Measurements from ENCODE around the gene SYNE2.

Gene SYNE2

GRCh38 chr14:64184103-64184729 is 331.4 kb downstream of the SYNE2 start:
- Histone ChIP-seq H3K4me3 (ENCODE audit: low read length) (no peak overlapping the region), H4K20me1 (ENCODE audit: control insufficient read depth, insufficient read depth, low read depth, low read length) (no peaks in the 10 kb centered on the region), H3K9me2 (replicated peaks; ENCODE audit: control insufficient read depth, low read length) (no peaks in the 10 kb centered on the region), H3K27me3 (ENCODE audit: control insufficient read depth, low read length) (no peaks in the 10 kb centered on the region), H3K4me1 (ENCODE audit: control insufficient read depth, low read length) (no peaks in the 10 kb centered on the region), H3K27ac (ENCODE audit: low read depth, low read length) (no peak overlapping the region), H3K79me2 (ENCODE audit: control insufficient read depth, low read length) (peaks cover 3% of the 10 kb centered on the region; the same call in 1 of the 2 replicates), H3K9me3 (ENCODE audit: control insufficient read depth, insufficient read depth, low read length) (no peaks in the 10 kb centered on the region), H3F3A (ENCODE audit: control insufficient read depth, insufficient read depth) (peaks cover 8% of the 10 kb centered on the region; the same call in 1 of the 2 replicates), H3K36me3 (ENCODE audit: control insufficient read depth, low read length) (peaks cover 76% of the 10 kb centered on the region), H3K4me2 (ENCODE audit: low read length) (no peak overlapping the region)
- TF ChIP-seq EZH2phosphoT487 (IDR thresholded peaks at IDR 0.05; ENCODE audit: borderline replicate concordance, low read length) = no peak
- TF ChIP-seq, protein P1, sequence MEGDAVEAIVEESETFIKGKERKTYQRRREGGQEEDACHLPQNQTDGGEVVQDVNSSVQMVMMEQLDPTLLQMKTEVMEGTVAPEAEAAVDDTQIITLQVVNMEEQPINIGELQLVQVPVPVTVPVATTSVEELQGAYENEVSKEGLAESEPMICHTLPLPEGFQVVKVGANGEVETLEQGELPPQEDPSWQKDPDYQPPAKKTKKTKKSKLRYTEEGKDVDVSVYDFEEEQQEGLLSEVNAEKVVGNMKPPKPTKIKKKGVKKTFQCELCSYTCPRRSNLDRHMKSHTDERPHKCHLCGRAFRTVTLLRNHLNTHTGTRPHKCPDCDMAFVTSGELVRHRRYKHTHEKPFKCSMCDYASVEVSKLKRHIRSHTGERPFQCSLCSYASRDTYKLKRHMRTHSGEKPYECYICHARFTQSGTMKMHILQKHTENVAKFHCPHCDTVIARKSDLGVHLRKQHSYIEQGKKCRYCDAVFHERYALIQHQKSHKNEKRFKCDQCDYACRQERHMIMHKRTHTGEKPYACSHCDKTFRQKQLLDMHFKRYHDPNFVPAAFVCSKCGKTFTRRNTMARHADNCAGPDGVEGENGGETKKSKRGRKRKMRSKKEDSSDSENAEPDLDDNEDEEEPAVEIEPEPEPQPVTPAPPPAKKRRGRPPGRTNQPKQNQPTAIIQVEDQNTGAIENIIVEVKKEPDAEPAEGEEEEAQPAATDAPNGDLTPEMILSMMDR (IDR thresholded peaks at IDR 0.05; ENCODE audit: low read depth, low read length, poor library complexity, severe bottlenecking) = no peak

DNA sequence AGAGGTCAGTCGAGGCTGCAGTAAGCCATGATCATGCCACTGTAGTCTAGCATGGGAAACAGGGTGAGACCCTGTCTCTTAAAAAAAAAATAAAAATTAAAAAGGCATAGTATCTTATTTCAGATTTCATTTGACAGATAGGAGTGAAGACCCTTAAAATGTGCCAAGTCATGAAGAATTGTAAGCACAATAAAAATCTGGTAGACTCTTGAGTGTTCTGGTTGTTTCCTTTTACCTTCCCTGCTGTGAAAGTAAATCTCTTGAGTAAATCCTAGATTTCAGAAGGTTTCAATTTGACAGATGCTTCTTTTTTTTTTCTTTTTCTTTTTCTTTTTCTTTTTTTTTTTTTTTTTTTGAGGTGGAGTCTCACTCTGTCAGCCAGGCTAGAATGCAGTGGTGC is 332.4 kb downstream of the SYNE2 start:
- Histone ChIP-seq H3K9me3 (ENCODE audit: control insufficient read depth, insufficient read depth, low read length) (no peaks in the 10 kb centered on the region), H3K36me3 (ENCODE audit: control insufficient read depth, low read length) (peaks cover 76% of the 10 kb centered on the region), H3F3A (ENCODE audit: control insufficient read depth, insufficient read depth) (peaks cover 8% of the 10 kb centered on the region; the same call in 1 of the 2 replicates), H3K4me1 (ENCODE audit: control insufficient read depth, low read length) (no peaks in the 10 kb centered on the region), H3K9me2 (replicated peaks; ENCODE audit: control insufficient read depth, low read length) (no peaks in the 10 kb centered on the region), H3K27me3 (ENCODE audit: control insufficient read depth, low read length) (no peaks in the 10 kb centered on the region), H3K4me3 (ENCODE audit: low read length) (no peak overlapping the region), H3K4me2 (ENCODE audit: low read length) (no peak overlapping the region), H3K79me2 (ENCODE audit: control insufficient read depth, low read length) (peaks cover 3% of the 10 kb centered on the region; the same call in 1 of the 2 replicates), H3K27ac (ENCODE audit: low read depth, low read length) (no peak overlapping the region), H4K20me1 (ENCODE audit: control insufficient read depth, insufficient read depth, low read depth, low read length) (no peaks in the 10 kb centered on the region)
- TF ChIP-seq, protein P1 (IDR thresholded peaks at IDR 0.05; ENCODE audit: low read depth, low read length, poor library complexity, severe bottlenecking) = no peak
- TF ChIP-seq EZH2phosphoT487 (IDR thresholded peaks at IDR 0.05; ENCODE audit: borderline replicate concordance, low read length) = no peak

GRCh38 chr14:64186231-64187129 is 333.7 kb downstream of the SYNE2 start:
- H3F3A ChIP-seq (ENCODE audit: control insufficient read depth, insufficient read depth) = 0 out of 2 replicates have a peak, but pooled peaks cover 5% of the 10 kb centered on the region
- H3K9me2 ChIP-seq (replicated peaks; ENCODE audit: control insufficient read depth, low read length) = no peaks in the 10 kb centered on the region
- H3K79me2 ChIP-seq (ENCODE audit: control insufficient read depth, low read length) = no peaks in the 10 kb centered on the region; the same call in 1 of the 2 replicates
- H3K27ac ChIP-seq (ENCODE audit: low read depth, low read length) = no peak overlapping the region
- no peaks in the 10 kb centered on the region for H3K9me3 ChIP-seq (ENCODE audit: control insufficient read depth, insufficient read depth, low read length)
- H4K20me1 ChIP-seq (ENCODE audit: control insufficient read depth, insufficient read depth, low read depth, low read length) = no peaks in the 10 kb centered on the region
- H3K4me3 ChIP-seq (ENCODE audit: low read length) = no peak overlapping the region
- H3K4me1 ChIP-seq (ENCODE audit: control insufficient read depth, low read length) = no peaks in the 10 kb centered on the region
- TF ChIP-seq, protein P1 (IDR thresholded peaks at IDR 0.05; ENCODE audit: low read depth, low read length, poor library complexity, severe bottlenecking) = no peak
- no peak for TF ChIP-seq EZH2phosphoT487 (IDR thresholded peaks at IDR 0.05; ENCODE audit: borderline replicate concordance, low read length)
- H3K27me3 ChIP-seq (ENCODE audit: control insufficient read depth, low read length) = no peaks in the 10 kb centered on the region
- no peak overlapping the region for H3K4me2 ChIP-seq (ENCODE audit: low read length)
- peaks cover 75% of the 10 kb centered on the region for H3K36me3 ChIP-seq (ENCODE audit: control insufficient read depth, low read length)
